Breast epithelium (tissue), 3 donors: ENCODE results near the gene BCL10.

Experiments
- POLR2A ChIP-seq: fragments of 450-650 bp; IDR thresholded peaks from one replicate; pipeline ENCODE4 v1.6.1; 2016; ENCODE audit warnings: antibody characterized with exemption, mild to moderate bottlenecking, moderate library complexity
- POLR2AphosphoS5 ChIP-seq, 3 donors: sonication (generic); formaldehyde crosslinking; IDR thresholded peaks; one replicate each; pipeline ENCODE4 v1.6.1; 2017; ENCODE audit warnings: antibody characterized with exemption in 3 of 3
- TF ChIP-seq, protein P1 (sequence below), 3 donors: fragments of 450-650 bp; IDR thresholded peaks; one replicate each; pipeline ENCODE4 v1.5.1; 2016 to 2017; ENCODE audit warnings: antibody characterized with exemption in 3 of 3, mild to moderate bottlenecking in 3 of 3, moderate library complexity in 3 of 3

DNA sequence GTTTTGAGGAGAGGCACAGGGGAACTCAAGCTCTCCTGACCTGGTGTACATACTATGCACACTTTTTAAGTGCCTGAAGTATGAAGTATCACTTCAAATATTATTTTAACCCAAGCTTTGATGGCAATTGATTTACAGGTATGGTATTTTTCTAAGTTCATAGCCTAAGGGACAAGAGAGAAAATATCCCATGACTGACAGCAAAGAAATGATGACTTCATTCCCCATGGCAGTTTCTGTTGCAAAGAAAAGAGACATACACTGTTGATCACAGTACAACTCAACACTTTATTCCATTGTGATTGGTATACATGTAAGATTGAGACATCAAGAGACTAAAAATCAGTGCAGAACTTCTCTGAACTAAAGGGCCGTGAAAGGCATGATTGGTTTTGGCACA lies 41.8 kb upstream of the BCL10 start:
- no peak for TF ChIP-seq POLR2A
- TF ChIP-seq, protein P1, sequence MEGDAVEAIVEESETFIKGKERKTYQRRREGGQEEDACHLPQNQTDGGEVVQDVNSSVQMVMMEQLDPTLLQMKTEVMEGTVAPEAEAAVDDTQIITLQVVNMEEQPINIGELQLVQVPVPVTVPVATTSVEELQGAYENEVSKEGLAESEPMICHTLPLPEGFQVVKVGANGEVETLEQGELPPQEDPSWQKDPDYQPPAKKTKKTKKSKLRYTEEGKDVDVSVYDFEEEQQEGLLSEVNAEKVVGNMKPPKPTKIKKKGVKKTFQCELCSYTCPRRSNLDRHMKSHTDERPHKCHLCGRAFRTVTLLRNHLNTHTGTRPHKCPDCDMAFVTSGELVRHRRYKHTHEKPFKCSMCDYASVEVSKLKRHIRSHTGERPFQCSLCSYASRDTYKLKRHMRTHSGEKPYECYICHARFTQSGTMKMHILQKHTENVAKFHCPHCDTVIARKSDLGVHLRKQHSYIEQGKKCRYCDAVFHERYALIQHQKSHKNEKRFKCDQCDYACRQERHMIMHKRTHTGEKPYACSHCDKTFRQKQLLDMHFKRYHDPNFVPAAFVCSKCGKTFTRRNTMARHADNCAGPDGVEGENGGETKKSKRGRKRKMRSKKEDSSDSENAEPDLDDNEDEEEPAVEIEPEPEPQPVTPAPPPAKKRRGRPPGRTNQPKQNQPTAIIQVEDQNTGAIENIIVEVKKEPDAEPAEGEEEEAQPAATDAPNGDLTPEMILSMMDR (IDR thresholded peaks at IDR 0.05), result no peak
- no peak for TF ChIP-seq POLR2AphosphoS5 (IDR thresholded peaks at IDR 0.05)
